ENCODE data around the gene TNNI3.

Gene TNNI3

GRCh38 chr19:55146078-55146704 lies 11.3 kb downstream of the TNNI3 start:
- DNase-seq = no peak

- DNase-seq = no peak
Measured at GRCh38 chr19:55145232-55145631, 12.3 kb downstream of the TNNI3 start.

DNA sequence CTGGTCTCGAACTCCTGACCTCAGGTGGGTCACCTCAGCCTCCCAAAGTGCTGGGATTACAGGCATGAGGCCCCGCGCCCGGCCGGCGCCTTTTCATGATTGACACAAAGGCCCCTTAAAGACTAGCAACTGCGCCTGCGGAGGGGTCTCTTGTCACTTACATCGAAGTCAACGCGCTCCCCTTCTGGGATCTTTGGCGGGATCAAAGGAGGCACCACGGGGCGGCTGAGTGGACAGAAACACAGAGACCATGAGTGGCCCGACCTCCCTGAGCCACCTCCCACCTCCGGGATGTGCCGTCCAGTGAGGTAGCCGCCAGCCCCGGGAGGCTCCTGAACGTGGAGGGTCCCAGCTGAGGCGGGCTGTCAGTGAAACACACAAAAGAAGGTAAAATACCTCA lies 15.8 kb downstream of the TNNI3 start:
- no peak for DNase-seq

DNA sequence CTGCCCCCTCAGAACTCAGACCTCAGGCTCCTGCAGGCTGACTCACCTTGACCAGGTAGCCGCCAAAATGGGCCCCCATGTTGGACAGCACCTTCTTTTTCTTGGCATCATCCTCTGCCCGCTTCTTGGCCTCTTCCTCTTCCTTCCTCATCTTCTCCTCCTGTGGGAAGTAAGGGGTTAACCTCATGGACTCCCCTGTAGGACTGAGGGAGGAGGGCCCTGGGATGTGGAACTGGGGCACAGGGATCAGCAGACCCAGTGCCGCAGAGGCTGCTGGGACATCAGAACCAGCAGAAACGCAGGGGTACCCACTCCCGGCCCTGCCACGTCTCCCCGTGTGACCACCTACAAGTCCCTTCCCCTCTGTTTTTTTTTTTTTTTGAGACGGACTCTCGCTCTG lies 19.6 kb downstream of the TNNI3 start:
- no peak for DNase-seq

- DNase-seq = no peak
Measured at GRCh38 chr19:55136399-55137102, 21.0 kb downstream of the TNNI3 start.

DNA sequence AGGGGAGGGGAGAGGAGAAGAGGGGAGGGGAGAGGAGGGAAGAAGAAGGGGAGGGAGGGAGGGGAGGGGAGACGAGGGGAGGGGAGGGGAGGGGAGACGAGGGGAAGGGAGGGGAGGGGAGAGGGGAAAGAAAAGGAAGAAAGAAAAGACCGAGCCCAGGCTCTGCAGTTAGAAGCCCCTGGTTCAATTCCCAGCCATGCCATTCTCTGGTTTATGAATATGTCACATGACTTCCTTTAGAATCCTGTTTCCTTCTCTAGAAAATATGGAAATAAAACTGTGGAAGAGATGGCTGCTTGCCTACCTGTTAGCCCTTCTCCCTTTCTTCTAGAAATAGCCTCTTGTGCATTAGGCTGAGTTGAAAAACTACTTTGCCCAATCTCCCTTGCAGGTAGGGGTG lies 22.8 kb downstream of the TNNI3 start:
- DNase-seq = no peak

DNA sequence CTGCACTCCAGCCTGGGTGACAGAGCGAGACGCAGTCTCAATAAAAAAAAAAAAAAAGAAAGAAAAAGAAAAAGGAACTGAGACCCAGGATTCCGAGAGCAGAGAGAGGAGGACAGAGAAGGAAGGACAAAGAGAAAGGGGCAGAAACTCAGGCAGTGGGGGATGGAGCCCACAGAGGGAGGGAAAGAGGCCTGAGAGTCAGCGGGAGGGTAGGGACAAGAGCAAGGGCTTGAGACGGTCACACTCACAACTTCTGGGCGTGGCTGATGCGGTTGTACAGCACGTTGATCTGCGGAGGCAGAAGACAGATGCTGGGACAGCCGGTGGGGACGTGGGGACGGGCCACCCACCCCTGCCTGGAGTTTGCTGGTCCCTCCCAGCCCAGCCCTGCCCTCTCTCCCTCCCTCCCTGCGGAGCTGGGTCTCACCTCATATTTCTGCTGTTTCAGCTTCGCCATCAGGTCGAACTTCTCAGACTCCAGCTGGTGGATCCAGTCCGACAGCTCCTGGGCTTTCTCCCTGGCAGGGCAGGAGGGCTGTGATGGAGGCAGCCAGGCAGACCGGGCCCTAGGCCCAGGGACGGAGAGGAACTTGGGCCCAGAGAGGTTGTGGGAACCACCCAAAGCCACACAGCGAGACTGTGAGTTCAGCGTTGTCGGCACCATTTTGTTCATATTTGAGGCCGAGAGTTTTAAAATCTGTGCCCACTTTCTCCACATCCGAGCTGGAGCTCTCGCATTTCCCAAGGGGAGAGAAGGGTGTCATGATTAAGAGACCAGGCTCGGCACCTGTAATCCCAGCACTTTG lies 23.7 kb downstream of the TNNI3 start:
- no peak for DNase-seq

DNA sequence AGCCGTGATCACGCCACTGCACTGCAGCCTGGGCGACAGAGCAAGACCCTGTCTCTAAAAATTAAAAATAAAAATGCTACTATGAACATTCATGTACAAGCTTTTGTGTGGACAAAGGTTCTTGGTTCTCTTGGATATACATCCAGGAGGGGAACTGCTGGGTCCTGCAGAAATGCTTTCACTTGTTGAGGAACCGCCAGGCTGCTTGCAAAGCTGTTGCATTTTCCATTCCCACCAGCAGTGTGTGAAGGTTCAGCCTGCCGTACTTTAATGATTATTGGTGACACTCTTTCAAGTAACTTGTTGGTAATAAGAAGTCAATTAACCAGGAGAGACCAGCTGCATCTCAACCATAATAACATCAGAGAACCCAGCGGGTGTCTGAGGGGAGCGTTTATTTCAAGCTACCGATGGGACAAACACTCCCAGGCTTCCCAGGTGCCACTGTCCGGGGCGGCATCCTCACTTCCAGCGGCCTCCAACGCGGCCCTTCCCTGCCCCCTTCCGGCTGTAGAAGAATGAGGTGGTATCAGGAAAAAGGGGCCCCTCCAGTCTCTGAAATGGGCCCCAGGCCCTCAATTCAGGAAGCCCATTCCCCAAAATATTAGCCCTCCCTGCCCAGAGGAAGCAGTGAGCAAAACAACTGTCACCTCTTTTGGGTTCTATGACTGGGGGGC lies 24.9 kb downstream of the TNNI3 start:
- DNase-seq = no peak

DNA sequence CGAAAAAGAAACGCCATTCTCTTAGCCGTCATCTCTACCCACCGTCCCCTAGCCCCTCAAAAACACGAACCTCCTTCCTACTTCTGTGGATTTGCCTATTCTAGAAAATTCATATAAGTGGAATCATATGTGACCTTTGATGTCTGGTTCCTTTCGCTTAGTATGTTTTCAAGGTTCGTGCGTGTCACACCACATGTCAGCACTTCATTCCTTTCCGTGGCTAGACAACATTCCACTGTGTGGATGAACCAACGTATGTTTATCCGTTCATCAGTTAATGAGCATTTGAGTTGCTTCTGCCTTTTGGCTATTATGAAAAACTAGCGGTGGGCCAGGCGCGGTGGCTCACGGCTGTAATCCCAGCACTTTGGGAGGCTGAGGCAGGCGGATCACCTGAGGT lies 26.1 kb downstream of the TNNI3 start:
- DNase-seq = no peak

DNA sequence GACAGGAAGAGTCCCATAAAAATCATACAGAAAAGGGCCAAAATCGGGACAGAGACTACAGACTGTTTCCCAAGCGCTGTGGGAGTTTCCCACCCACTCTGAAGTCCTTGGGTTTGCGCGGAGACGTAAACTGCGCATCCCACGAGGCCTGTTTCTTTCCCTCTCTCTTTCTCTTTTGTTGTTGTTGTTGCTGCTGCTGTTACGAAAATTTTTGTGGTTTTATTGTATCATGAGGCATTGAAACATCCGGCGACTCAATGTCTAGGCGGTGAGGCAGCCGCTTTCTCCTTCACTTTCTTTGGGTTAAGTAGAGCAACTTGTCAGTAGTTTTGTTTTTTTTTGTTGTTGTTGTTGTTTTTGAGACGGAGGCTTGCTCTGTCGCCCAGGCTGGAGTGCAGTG lies 38.5 kb downstream of the TNNI3 start:
- no peak for DNase-seq

GRCh38 chr19:55118401-55118991 lies 39.0 kb downstream of the TNNI3 start:
- DNase-seq = peak; percentile 64

- DNase-seq = peak; percentile 95
Measured at GRCh38 chr19:55117663-55118391, 39.7 kb downstream of the TNNI3 start.

- no peak for DNase-seq
Measured at GRCh38 chr19:55116859-55117662, 40.5 kb downstream of the TNNI3 start, which contains the start of gene PPP1R12C. Gene PPP1R12C, minus strand, starts transcription at chr19:55117637. Its CDS starts 94 bp downstream, at chr19:55117543.

- DNase-seq = peak; percentile 76
Measured at GRCh38 chr19:55116232-55116858, 41.2 kb downstream of the TNNI3 start.

GRCh38 chr19:55115446-55116065 lies 42.0 kb downstream of the TNNI3 start:
- no peak for DNase-seq

DNA sequence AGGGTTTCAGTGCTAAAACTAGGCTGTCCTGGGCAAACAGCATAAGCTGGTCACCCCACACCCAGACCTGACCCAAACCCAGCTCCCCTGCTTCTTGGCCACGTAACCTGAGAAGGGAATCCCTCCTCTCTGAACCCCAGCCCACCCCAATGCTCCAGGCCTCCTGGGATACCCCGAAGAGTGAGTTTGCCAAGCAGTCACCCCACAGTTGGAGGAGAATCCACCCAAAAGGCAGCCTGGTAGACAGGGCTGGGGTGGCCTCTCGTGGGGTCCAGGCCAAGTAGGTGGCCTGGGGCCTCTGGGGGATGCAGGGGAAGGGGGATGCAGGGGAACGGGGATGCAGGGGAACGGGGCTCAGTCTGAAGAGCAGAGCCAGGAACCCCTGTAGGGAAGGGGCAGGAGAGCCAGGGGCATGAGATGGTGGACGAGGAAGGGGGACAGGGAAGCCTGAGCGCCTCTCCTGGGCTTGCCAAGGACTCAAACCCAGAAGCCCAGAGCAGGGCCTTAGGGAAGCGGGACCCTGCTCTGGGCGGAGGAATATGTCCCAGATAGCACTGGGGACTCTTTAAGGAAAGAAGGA lies 42.9 kb downstream of the TNNI3 start:
- no peak for DNase-seq

- DNase-seq = no peak
Measured at GRCh38 chr19:55113570-55114039, 43.9 kb downstream of the TNNI3 start.

- DNase-seq = no peak
Measured at GRCh38 chr19:55112777-55113569, 44.6 kb downstream of the TNNI3 start.

GRCh38 chr19:55112246-55112776 lies 45.2 kb downstream of the TNNI3 start:
- no peak for DNase-seq
